Brain microvascular endothelial cell (primary cell): ENCODE data around the gene USP15.

ENCODE experiments used
- DNase-seq: peaks from one replicate; pipeline ENCODE4 v3.0.0-alpha.2; 2020
- H3K27ac ChIP-seq: fragments of 250-450 bp; sonication (Bioruptor Pico); 2 replicates; pipeline ENCODE4 v1.5.1; 2020; ENCODE audit warnings: mild to moderate bottlenecking, moderate library complexity
- H3K27me3 ChIP-seq: fragments of 250-450 bp; sonication (Bioruptor Pico); replicated peaks from 2 replicates; pipeline ENCODE4 v1.5.1; 2020; ENCODE audit warnings: mild to moderate bottlenecking
- H3K36me3 ChIP-seq: fragments of 250-450 bp; sonication (Bioruptor Pico); replicated peaks from 2 replicates; pipeline ENCODE4 v1.5.1; 2020; ENCODE audit warnings: mild to moderate bottlenecking
- H3K4me3 ChIP-seq: 2 replicates; pipeline ENCODE4 v1.5.1; 2011; ENCODE audit warnings: low read depth, mild to moderate bottlenecking, control low read depth, low read length, moderate library complexity
- in situ Hi-C: cut with HindIII; loops from 2 replicates; pipeline ENCODE4 v1.10.0; 2017; ENCODE audit warnings: low sequenced_read_pairs, low pct_ligation_motif_present
- TF ChIP-seq, protein P1 (sequence below): IDR thresholded peaks from 2 replicates; pipeline ENCODE4 v1.5.1; 2011; ENCODE audit warnings: low read depth, mild to moderate bottlenecking, moderate library complexity, low read length, control low read depth, inconsistent platforms; ENCODE audit errors: missing control alignments

The USP15 gene

DNA sequence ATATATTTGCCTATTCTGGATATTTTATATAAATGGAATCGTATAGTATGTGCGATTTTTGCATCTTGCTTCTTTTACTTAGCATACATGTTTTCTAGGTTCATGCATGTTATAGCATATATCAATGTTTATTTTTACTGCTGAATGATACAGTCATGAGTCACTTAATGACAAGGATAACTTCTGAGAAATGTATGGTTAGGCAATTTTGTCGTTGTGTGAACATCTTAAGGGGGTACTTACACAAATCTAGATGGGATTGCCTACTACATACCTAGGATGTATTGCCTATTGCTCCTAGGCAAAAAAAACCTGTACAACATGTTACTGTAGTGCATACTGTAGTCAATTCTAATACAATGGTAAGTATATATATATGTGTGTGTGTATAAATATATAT, 8.8 kb downstream of the USP15 start:
- Histone ChIP-seq H3K27ac (no peak overlapping the region), H3K4me3 (no peak overlapping the region), H3K36me3 (no peaks in the 10 kb centered on the region), H3K27me3 (no peaks in the 10 kb centered on the region)
- TF ChIP-seq, protein P1, sequence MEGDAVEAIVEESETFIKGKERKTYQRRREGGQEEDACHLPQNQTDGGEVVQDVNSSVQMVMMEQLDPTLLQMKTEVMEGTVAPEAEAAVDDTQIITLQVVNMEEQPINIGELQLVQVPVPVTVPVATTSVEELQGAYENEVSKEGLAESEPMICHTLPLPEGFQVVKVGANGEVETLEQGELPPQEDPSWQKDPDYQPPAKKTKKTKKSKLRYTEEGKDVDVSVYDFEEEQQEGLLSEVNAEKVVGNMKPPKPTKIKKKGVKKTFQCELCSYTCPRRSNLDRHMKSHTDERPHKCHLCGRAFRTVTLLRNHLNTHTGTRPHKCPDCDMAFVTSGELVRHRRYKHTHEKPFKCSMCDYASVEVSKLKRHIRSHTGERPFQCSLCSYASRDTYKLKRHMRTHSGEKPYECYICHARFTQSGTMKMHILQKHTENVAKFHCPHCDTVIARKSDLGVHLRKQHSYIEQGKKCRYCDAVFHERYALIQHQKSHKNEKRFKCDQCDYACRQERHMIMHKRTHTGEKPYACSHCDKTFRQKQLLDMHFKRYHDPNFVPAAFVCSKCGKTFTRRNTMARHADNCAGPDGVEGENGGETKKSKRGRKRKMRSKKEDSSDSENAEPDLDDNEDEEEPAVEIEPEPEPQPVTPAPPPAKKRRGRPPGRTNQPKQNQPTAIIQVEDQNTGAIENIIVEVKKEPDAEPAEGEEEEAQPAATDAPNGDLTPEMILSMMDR: no peak
- DNase-seq: no peak
- in situ Hi-C loops: no loop called here

DNA sequence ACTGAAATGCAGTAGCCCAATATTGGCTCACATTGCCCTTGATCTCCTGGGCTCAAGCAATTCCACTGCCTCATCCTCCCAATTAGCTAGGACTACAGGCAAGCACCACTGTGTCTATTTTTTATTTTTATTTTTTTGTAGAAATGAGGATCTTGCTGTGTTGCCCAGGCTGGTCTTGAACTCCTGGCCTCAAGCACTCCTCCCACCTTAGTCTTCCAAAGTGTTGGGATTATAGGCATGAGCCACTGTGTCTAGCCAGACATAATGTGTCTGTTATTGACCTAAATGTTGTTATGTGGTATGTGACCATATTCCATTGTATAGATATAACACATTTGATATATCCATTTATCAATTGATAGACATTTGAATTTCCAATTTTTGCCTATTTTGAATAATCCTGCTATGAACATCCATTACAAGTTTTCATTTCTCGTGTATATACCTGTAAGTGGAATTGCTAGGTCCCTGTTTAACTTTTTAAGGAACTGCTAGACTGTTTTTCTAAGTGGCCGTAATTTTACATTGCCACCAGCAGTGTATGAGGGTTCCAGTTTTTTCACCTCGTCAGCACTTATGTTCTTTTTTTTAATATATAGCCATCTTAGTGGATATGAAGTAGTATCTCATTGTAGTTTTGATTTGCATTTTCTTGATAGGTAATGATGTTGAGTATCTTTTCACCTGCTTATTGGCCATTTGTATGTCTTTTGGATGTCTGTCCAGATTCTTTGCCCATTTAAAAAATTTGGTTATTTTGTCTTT, 9.4 kb downstream of the USP15 start:
- in situ Hi-C loops: no loop called here
- TF ChIP-seq, protein P1: no peak
- no peaks in the 10 kb centered on the region for H3K36me3 ChIP-seq
- H3K4me3 ChIP-seq: no peak overlapping the region
- no peak for DNase-seq
- no peak overlapping the region for H3K27ac ChIP-seq
- no peaks in the 10 kb centered on the region for H3K27me3 ChIP-seq

DNA sequence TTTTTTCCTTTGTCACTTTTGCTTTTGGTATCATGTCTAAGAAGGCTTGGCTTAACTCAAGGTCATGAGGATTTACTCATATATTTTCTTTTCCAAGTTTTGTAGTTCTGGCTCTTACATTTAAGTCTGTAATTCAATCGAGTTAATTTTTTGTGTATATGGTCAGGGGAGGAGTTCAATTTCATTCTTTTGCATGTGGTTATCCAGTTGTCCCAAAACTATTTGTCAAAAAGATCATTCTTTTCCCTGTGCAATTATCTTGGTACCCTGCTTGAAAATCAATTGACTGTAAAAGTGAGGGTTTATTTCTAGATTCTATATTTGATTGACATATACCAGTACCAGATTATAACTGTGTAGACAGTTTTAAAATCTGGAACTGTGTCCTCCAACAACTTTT, 10.2 kb downstream of the USP15 start:
- DNase-seq: no peak
- H3K27ac ChIP-seq: no peak overlapping the region
- no peak overlapping the region for H3K4me3 ChIP-seq
- TF ChIP-seq, protein P1: no peak
- H3K27me3 ChIP-seq: no peaks in the 10 kb centered on the region
- in situ Hi-C loops: no loop called here
- no peaks in the 10 kb centered on the region for H3K36me3 ChIP-seq

DNA sequence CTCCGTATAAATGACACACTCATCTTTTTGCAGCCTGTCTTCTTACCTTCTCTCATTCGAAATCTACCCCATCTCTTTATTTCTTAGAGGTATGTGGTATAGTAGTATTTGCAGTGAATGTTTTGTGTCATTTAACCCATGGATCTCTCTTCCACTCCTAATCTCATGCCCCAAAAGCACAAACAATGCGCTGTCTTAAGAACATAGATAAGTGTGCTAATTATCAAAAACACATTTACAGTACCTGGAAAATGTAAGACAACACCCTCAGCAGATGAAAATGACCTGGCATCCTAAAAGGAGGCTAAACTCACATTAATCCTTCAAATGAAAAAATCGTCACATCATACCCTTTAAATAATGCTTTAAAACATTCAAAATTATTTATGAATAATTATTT, 10.7 kb downstream of the USP15 start:
- DNase-seq: no peak
- no peak overlapping the region for H3K27ac ChIP-seq
- H3K36me3 ChIP-seq: no peaks in the 10 kb centered on the region
- in situ Hi-C loops: no loop called here
- no peak overlapping the region for H3K4me3 ChIP-seq
- TF ChIP-seq, protein P1: no peak
- H3K27me3 ChIP-seq: no peaks in the 10 kb centered on the region

DNA sequence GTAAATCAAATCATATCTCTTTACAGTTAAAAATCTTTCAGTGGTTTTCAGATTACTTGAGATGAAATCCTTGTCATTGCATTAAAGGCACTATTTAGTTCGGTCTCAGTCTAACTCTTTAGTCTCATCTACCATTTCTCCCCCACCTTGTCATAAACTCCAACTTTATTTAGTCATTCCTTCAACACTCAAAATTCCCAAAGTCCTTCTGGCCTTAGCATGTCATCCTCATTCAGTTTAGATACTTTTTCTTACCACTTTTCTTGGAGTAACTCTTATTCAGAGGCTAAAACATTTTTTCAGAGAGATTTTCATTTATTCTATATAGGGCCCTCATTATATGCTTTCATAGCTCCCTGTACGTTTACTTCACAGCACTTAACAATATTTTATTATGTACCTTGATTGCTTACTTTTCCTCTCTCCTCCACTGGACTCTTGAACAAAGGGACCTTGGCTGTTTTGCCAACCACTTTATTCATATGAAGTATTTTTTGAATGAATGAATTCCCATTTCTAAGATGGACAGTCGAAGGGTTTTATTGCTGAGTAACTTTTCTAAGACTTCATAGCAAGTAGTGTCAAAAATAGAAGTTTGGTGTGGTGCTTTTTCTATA, 12.8 kb downstream of the USP15 start:
- TF ChIP-seq, protein P1: no peak
- no peaks in the 10 kb centered on the region for H3K27me3 ChIP-seq
- DNase-seq: no peak
- H3K4me3 ChIP-seq: no peak overlapping the region
- no peak overlapping the region for H3K27ac ChIP-seq
- no peaks in the 10 kb centered on the region for H3K36me3 ChIP-seq
- in situ Hi-C loops: no loop called here
